B cell (primary cell): Measurements from ENCODE around the gene SEC24D. TPM values are rescaled to one million over a fixed set of nuclear protein-coding genes. Genes with fewer than 3 reads are reported as not detected.

Experiments
- ATAC-seq: fragments of 200-7000 bp; cut with Tn5 transposase; one replicate; pipeline ENCODE4 v1.10.0; 2021; ENCODE audit warnings: low read depth, mild to moderate bottlenecking, moderate number of reproducible peaks, moderate library complexity
- CTCF ChIA-PET: fragments of 350-600 bp; sonication (Branson Sonifier 250); formaldehyde crosslinking; loops from one replicate; lab custom pipeline; 2021; ENCODE audit warnings: antibody characterized with exemption, inconsistent platforms; lab: Charles Lee
- POLR2A ChIA-PET: fragments of 350-600 bp; sonication (Branson Sonifier 250); formaldehyde crosslinking; loops from one replicate; lab custom pipeline; 2021; ENCODE audit warnings: antibody characterized with exemption; lab: Charles Lee
- DNase-seq: peaks from one replicate; pipeline ENCODE4 v3.0.0; 2013
- H2AFZ ChIP-seq: 2 replicates; pipeline ENCODE4 v1.6.1; 2012; ENCODE audit warnings: mild to moderate bottlenecking, low read depth, low read length; ENCODE audit not compliant: insufficient read depth, poor library complexity, severe bottlenecking
- H3K27ac ChIP-seq, 2 donors: 1 replicate in 1 of 2; 2 replicates in 1 of 2; pipeline ENCODE4 v1.5.1; 2012 to 2013; ENCODE audit warnings: low read length in 2 of 2, mild to moderate bottlenecking in 2 of 2, moderate library complexity in 1 of 2
- H3K27me3 ChIP-seq, 4 experiments: fragments of 200-600 bp in 1 of 4; sonication (generic) in 1 of 4; replicated peaks in 1 of 4; 1 replicate in 2 of 4; 2 replicates in 2 of 4; pipeline versions ENCODE4 v1.6.1 to v1.7.0; 2013 to 2016; ENCODE audit warnings: low read length in 3 of 4, mild to moderate bottlenecking in 2 of 4, mixed read lengths in 1 of 4, moderate library complexity in 1 of 4; ENCODE audit not compliant: insufficient read depth in 4 of 4, control insufficient read depth in 3 of 4; ENCODE audit errors: control extremely low read depth in 1 of 4
- H3K36me3 ChIP-seq, 2 experiments: replicated peaks in 1 of 2; 1 replicate in 1 of 2; 2 replicates in 1 of 2; pipeline versions ENCODE4 v1.6.1 to v1.7.1; 2013; ENCODE audit warnings: low read length in 1 of 2; ENCODE audit not compliant: insufficient read depth in 2 of 2, control insufficient read depth in 1 of 2; ENCODE audit errors: control extremely low read depth in 1 of 2, extremely low read depth in 1 of 2
- H3K4me1 ChIP-seq, 2 donors: fragments of 200-600 bp in 1 of 2; sonication (generic) in 1 of 2; 1 replicate in 1 of 2; 2 replicates in 1 of 2; pipeline versions ENCODE4 v1.5.1 to v1.6.1; 2013 to 2017; ENCODE audit warnings: low read length in 2 of 2; ENCODE audit not compliant: control insufficient read depth in 2 of 2, insufficient read depth in 2 of 2
- H3K4me2 ChIP-seq: replicated peaks from 2 replicates; pipeline ENCODE3; 2012; ENCODE audit warnings: mild to moderate bottlenecking, low read depth, low read length; ENCODE audit not compliant: poor library complexity, severe bottlenecking
- H3K4me3 ChIP-seq, 5 experiments: fragments of 200-600 bp in 1 of 5; sonication (generic) in 1 of 5; 1 replicate in 3 of 5; 2 replicates in 2 of 5; pipeline versions ENCODE4 v1.5.1 to v1.7.0; 2011 to 2016; ENCODE audit warnings: low read length in 4 of 5, mild to moderate bottlenecking in 4 of 5, low read depth in 2 of 5, control low read depth in 1 of 5, moderate library complexity in 1 of 5; ENCODE audit not compliant: insufficient read depth in 1 of 5; ENCODE audit errors: control extremely low read depth in 1 of 5, extremely low read depth in 1 of 5
- H3K79me2 ChIP-seq: fragments of 200-600 bp; sonication (generic); one replicate; pipeline ENCODE4 v1.6.0; 2016; ENCODE audit warnings: low read length; ENCODE audit not compliant: control insufficient read depth, insufficient read depth
- H3K9ac ChIP-seq: fragments of 200-600 bp; sonication (generic); 2 replicates; pipeline ENCODE4 v1.6.1; 2017; ENCODE audit warnings: mild to moderate bottlenecking, low read length, moderate library complexity
- H3K9me3 ChIP-seq, 3 donors: one replicate each; pipeline versions ENCODE4 v1.6.1 to v1.7.1; 2013; ENCODE audit warnings: low read length in 2 of 3; ENCODE audit not compliant: control insufficient read depth in 2 of 3, insufficient read depth in 1 of 3; ENCODE audit errors: control extremely low read depth in 1 of 3
- H4K20me1 ChIP-seq: 2 replicates; pipeline ENCODE4 v1.6.0; 2012; ENCODE audit warnings: mild to moderate bottlenecking, low read length; ENCODE audit not compliant: insufficient read depth, control insufficient read depth, poor library complexity, severe bottlenecking
- H3K27ac Mint-ChIP-seq: one replicate; pipeline ENCODE4 v1.8.0; 2021; ENCODE audit warnings: mixed read lengths
- H3K27me3 Mint-ChIP-seq: one replicate; pipeline ENCODE4 v1.8.0; 2021; ENCODE audit warnings: mixed read lengths
- H3K4me1 Mint-ChIP-seq: one replicate; pipeline ENCODE4 v1.8.0; 2021; ENCODE audit warnings: mixed read lengths
- H3K4me3 Mint-ChIP-seq: one replicate; pipeline ENCODE4 v1.8.0; 2021; ENCODE audit warnings: mixed read lengths
- H3K9me3 Mint-ChIP-seq: one replicate; pipeline ENCODE4 v1.8.0; 2022; ENCODE audit warnings: mixed read lengths; ENCODE audit not compliant: insufficient read depth
- CTCF ChIP-seq: fragments of 200-600 bp; IDR thresholded peaks from one replicate; pipeline ENCODE4 v1.8.0; 2022; ENCODE audit warnings: antibody characterized with exemption, mild to moderate bottlenecking
- EZH2 ChIP-seq: IDR thresholded peaks from 2 replicates; pipeline ENCODE4 v1.6.1; 2012; ENCODE audit warnings: borderline replicate concordance, low read depth, mild to moderate bottlenecking, moderate library complexity, low read length; ENCODE audit not compliant: insufficient read depth, poor library complexity, severe bottlenecking
- WGBS: methylation state at CpG from one replicate; pipeline ENCODE4 v1.1.5; 2013; ENCODE audit warnings: missing lambda C conversion rate; ENCODE audit not compliant: insufficient coverage; 5-methylcytosine and 5-hydroxymethylcytosine counted together
- intact Hi-C: fragments of 100-400 bp; cut with micrococcal nuclease; formaldehyde crosslinking; loops from one replicate; pipeline ENCODE4 v1.10.0; 2022
- polyA plus RNA-seq: library from polyadenylated mRNA; depleted of rRNA; stranded (reverse); fragments of >200 nt; gene quantifications from 2 replicates; pipeline ENCODE4 v1.2.3, GENCODE V29; 2012
- total RNA-seq, 2 donors: library from RNA; stranded (reverse); fragments of 120-200 nt in 1 of 2; gene quantifications; 1 replicate in 1 of 2; 2 replicates in 1 of 2; pipeline versions ENCODE4 v1.2.3 to v1.2.4, GENCODE V29; 2013 to 2022

SEC24D gene
- total and polyA plus RNA-seq, 2 donors (not counting 1 experiment from before 2014, with no cell fraction given), result 7.1 to 15.8 TPM

GRCh38 chr4:118729287-118730286 is 106.3 kb downstream of the SEC24D start:
- 100% methylated on average over 4 of the region's 6 CpGs for WGBS
- Mint-ChIP-seq H3K27ac (no peak overlapping the region), H3K4me1 (no peaks in the 10 kb centered on the region), H3K9me3 (no peaks in the 10 kb centered on the region), H3K4me3 (no peak overlapping the region), H3K27me3 (no peaks in the 10 kb centered on the region)
- no peak for DNase-seq
- Histone ChIP-seq H3K9ac (no peak overlapping the region), H3K79me2 (no peaks in the 10 kb centered on the region), H3K27ac (no peak overlapping the region), H3K4me3 (no peak overlapping the region), H4K20me1 (no peaks in the 10 kb centered on the region), H3K4me2 (no peak overlapping the region), H3K4me1 (no peaks in the 10 kb centered on the region), H2AFZ (no peak overlapping the region), H3K36me3 (peaks cover 15 to 20% of the 10 kb centered on the region in 2 experiments), H3K27me3 (no peaks in the 10 kb centered on the region), H3K9me3 (no peaks in the 10 kb centered on the region)
- intact Hi-C loops, result no loop called here
- ATAC-seq, result no peak
- ChIA-PET POLR2A (no interaction called here), CTCF (interaction anchor here (1.5 kb wide), 2 partner anchors 10 to 164 kb away, joined by 3 read pairs; no protein-coding TSS in a partner anchor)
- TF ChIP-seq EZH2 (no peak), CTCF (no peak)

GRCh38 chr4:118727360-118727759 is 108.6 kb downstream of the SEC24D start:
- no peak for TF ChIP-seq CTCF
- TF ChIP-seq EZH2, result no peak
- no peak for DNase-seq
- Histone ChIP-seq H3K27me3 (no peaks in the 10 kb centered on the region), H3K4me2 (no peak overlapping the region), H3K27ac (no peak overlapping the region), H4K20me1 (no peaks in the 10 kb centered on the region), H3K9ac (no peak overlapping the region), H2AFZ (no peak overlapping the region), H3K4me1 (no peaks in the 10 kb centered on the region), H3K9me3 (no peaks in the 10 kb centered on the region), H3K4me3 (no peak overlapping the region), H3K79me2 (no peaks in the 10 kb centered on the region), H3K36me3 (peaks cover 10 to 22% of the 10 kb centered on the region in 2 experiments)
- CTCF ChIA-PET, result interaction anchor here (1.1 kb wide), 1 partner anchor 11 kb away, joined by 3 read pairs; no protein-coding TSS in a partner anchor
- ATAC-seq, result no peak
- Mint-ChIP-seq H3K9me3 (no peaks in the 10 kb centered on the region), H3K27me3 (no peaks in the 10 kb centered on the region), H3K27ac (no peak overlapping the region), H3K4me1 (no peaks in the 10 kb centered on the region), H3K4me3 (no peak overlapping the region)
- 86% methylated on average over 1 of the region's 1 CpG for WGBS
- POLR2A ChIA-PET, result no interaction called here
- intact Hi-C loops, result no loop called here
